Loucy (cell line): ENCODE measurements around the gene FAM229A.

Experiments
- CTCF ChIP-seq: fragments of 200-600 bp; sonication (generic); conservative IDR thresholded peaks from 2 replicates; pipeline ENCODE4 v1.5.1; 2014; ENCODE audit warnings: mild to moderate bottlenecking, antibody characterized with exemption, low read length
- EZH2phosphoT487 ChIP-seq: fragments of 200-600 bp; IDR thresholded peaks from 2 replicates; pipeline ENCODE4 v1.6.1; 2018; ENCODE audit warnings: antibody characterized with exemption, mild to moderate bottlenecking, moderate library complexity, borderline replicate concordance

GRCh38 chr1:32333251-32333963 lies 28.9 kb downstream of the FAM229A start:
- TF ChIP-seq CTCF: no peak
- TF ChIP-seq EZH2phosphoT487: no peak
